PFSK-1 (cell line): Measurements from ENCODE around the gene PHF19.

Experiments used
- FOXP2 ChIP-seq: optimal IDR thresholded peaks from 2 replicates; pipeline ENCODE3; 2011; ENCODE audit warnings: borderline replicate concordance, control low read depth, inconsistent platforms; ENCODE audit not compliant: insufficient read depth; ENCODE audit errors: extremely low read length, extremely low read depth
- POLR2AphosphoS5 ChIP-seq: IDR thresholded peaks from 2 replicates; pipeline ENCODE4 v1.6.1; 2012; ENCODE audit warnings: low read depth, mild to moderate bottlenecking, control low read depth, low read length, moderate library complexity
- SIN3A ChIP-seq: IDR thresholded peaks from 2 replicates; pipeline ENCODE4 v1.6.1; 2012; ENCODE audit warnings: mild to moderate bottlenecking, low read length, moderate library complexity, borderline replicate concordance; ENCODE audit not compliant: insufficient read depth
- TAF1 ChIP-seq: IDR thresholded peaks from 2 replicates; pipeline ENCODE4 v1.6.1; 2012; ENCODE audit warnings: low read length, control low read depth, borderline replicate concordance; ENCODE audit not compliant: insufficient read depth
- TF ChIP-seq, protein P1 (sequence below), 2 experiments: IDR thresholded peaks; 2 replicates each; pipeline versions ENCODE4 v1.6.1 to v1.8.0; 2011 to 2012; ENCODE audit warnings: low read depth in 2 of 2, low read length in 2 of 2, control low read depth in 1 of 2, inconsistent platforms in 1 of 2, mild to moderate bottlenecking in 1 of 2, moderate library complexity in 1 of 2; ENCODE audit not compliant: insufficient read depth in 1 of 2

DNA sequence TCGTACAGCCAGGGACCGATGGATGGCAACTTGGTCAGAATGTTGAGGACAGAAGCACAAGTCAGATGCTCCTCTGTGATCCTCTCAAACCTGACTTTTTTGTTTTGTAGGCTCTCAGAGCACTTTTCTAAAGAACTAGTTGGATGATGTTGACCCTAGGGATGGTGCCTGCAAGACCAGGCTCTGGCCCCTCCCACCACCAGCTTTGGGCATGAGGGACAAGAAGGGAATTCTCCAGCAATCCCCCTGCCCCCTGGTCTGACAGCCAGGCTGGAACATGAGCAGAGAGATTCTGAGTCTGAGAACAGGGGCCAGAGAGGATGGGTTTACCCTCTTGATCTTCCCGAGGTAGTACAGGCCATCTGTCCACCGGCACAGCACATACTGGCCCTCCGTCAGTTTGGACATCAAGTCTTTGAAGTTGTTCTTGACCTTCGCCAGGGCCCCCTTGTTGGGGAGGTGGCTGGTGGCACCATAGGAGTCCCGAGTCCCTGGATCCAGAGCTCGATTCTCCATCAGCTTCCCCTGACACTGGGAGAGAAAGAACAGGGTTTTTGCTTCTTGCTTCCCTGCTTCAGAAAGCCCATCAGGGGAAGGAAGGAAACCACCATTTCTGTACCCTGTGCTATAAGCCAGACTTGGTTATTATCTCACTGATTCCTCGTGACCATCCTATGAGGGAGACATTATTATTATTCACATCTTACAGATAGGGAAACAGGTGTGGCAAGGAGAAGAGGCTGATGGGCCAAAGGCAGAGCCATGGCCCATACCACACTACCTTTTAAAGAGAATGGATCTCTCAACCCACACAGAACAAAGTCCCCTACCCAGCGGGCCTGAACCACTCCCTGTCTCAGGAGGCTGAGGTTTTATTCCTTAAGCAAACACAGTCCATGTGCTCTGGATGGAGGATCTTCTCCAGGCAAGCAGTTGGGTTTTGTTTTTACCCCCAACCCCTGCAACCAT is 2.5 kb downstream of the PHF19 start:
- no peak for TF ChIP-seq TAF1
- TF ChIP-seq, protein P1, sequence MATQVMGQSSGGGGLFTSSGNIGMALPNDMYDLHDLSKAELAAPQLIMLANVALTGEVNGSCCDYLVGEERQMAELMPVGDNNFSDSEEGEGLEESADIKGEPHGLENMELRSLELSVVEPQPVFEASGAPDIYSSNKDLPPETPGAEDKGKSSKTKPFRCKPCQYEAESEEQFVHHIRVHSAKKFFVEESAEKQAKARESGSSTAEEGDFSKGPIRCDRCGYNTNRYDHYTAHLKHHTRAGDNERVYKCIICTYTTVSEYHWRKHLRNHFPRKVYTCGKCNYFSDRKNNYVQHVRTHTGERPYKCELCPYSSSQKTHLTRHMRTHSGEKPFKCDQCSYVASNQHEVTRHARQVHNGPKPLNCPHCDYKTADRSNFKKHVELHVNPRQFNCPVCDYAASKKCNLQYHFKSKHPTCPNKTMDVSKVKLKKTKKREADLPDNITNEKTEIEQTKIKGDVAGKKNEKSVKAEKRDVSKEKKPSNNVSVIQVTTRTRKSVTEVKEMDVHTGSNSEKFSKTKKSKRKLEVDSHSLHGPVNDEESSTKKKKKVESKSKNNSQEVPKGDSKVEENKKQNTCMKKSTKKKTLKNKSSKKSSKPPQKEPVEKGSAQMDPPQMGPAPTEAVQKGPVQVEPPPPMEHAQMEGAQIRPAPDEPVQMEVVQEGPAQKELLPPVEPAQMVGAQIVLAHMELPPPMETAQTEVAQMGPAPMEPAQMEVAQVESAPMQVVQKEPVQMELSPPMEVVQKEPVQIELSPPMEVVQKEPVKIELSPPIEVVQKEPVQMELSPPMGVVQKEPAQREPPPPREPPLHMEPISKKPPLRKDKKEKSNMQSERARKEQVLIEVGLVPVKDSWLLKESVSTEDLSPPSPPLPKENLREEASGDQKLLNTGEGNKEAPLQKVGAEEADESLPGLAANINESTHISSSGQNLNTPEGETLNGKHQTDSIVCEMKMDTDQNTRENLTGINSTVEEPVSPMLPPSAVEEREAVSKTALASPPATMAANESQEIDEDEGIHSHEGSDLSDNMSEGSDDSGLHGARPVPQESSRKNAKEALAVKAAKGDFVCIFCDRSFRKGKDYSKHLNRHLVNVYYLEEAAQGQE (IDR thresholded peaks at IDR 0.05; ENCODE audit: insufficient read depth in 1 of 2, low read depth in 2 of 2, low read length in 2 of 2): no peak
- TF ChIP-seq POLR2AphosphoS5: no peak
- no peak for TF ChIP-seq SIN3A
- no peak for TF ChIP-seq FOXP2
